ENCODE measurements around the gene USP35. TPM values are rescaled to one million over a fixed set of nuclear protein-coding genes. Genes with fewer than 3 reads are reported as not detected.

The USP35 gene
- total RNA-seq, 2 donors from 2014 or later: 9.6 to 10.0 TPM

DNA sequence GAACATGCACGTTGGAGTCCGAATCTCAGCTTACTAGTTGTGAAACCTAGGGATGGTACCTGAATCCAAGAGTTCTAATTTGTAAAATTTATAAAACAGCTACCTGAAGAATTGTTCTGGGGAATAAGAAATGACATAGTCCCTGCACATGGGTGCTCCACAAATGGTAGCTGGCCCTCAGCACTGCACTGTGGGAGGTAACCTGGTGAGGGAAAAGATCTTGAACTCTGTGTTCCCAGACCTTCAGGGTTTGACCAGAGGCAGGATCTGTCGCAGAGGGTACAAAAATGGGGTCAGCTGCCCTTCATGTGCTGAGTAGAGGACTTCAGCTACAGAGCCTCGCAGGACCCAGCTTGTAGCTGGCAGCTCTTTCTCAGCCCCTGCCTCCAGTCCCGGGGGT lies 73.5 kb downstream of the USP35 start:
- H3K9me3 Mint-ChIP-seq: no peaks in the 10 kb centered on the region
- no peaks in the 10 kb centered on the region for H3K27me3 Mint-ChIP-seq
- no peaks in the 10 kb centered on the region for H3K36me3 Mint-ChIP-seq (ENCODE audit: low read depth)
- H3K27ac Mint-ChIP-seq: no peak overlapping the region
- no peak for ATAC-seq (replicated peaks)
- H3K4me1 Mint-ChIP-seq: no peaks in the 10 kb centered on the region
- H3K4me3 Mint-ChIP-seq: no peak overlapping the region

DNA sequence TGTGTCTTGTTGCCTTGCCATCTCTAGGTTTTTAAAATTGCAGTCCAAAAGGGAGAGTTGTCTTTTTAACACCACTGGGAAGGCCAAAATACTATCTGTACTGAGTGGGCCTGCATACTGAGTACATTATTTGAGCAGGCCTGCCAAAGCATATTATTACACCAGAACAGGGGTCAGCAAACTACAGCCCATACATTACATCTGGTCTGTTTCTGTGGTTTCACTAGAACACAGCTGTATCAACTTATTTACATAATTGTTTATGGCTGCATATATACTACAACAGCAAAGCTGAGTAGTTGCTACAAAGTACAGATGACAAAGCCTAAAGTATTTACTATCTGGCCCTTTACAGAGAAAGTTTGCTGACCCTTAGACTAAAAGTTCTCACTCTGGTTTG lies 74.0 kb downstream of the USP35 start:
- no peak for ATAC-seq (replicated peaks)
- no peaks in the 10 kb centered on the region for H3K27me3 Mint-ChIP-seq
- H3K27ac Mint-ChIP-seq: no peak overlapping the region
- H3K4me3 Mint-ChIP-seq: no peak overlapping the region
- no peaks in the 10 kb centered on the region for H3K36me3 Mint-ChIP-seq (ENCODE audit: low read depth)
- H3K4me1 Mint-ChIP-seq: no peaks in the 10 kb centered on the region
- no peaks in the 10 kb centered on the region for H3K9me3 Mint-ChIP-seq

Other genes with a start within 250 kb of the USP35 start
- gene INTS4, start 194.3 kb upstream of the USP35 start, total RNA-seq: 10 to 100 TPM; 63.5 to 73.5 TPM
- under 1 TPM in 1 of 2 donors, not detected in 1; 0.21 TPM for gene KCTD14, start 165.6 kb upstream of the USP35 start, total RNA-seq
- gene THRSP, start 125.1 kb upstream of the USP35 start, total RNA-seq: not detected
- 100 to 1,000 TPM in 1 of 2 donors, 10 to 100 TPM in 1; 80.5 to 149 TPM for gene NDUFC2, start 109.1 kb upstream of the USP35 start, total RNA-seq
- 10 to 100 TPM; 38.3 to 70.2 TPM for gene ALG8, start 49.3 kb upstream of the USP35 start, total RNA-seq
- gene KCTD21, start 293 bp upstream of the USP35 start, total RNA-seq: 1 to 10 TPM; 6.1 to 7.5 TPM
- 10 to 100 TPM in 1 of 2 donors, 1 to 10 TPM in 1; 6.5 to 11.4 TPM for gene GAB2, start 228.9 kb downstream of the USP35 start, total RNA-seq